GM12873 (cell line): ENCODE measurements around the gene SMIM27.

Source experiments
- TF ChIP-seq, protein P1 (sequence below): IDR thresholded peaks from 2 replicates; pipeline ENCODE4 v1.5.1; 2012; ENCODE audit warnings: low read depth, mild to moderate bottlenecking, moderate library complexity, low read length, control low read depth; ENCODE audit not compliant: insufficient read depth; ENCODE audit errors: missing control alignments

Gene SMIM27

DNA sequence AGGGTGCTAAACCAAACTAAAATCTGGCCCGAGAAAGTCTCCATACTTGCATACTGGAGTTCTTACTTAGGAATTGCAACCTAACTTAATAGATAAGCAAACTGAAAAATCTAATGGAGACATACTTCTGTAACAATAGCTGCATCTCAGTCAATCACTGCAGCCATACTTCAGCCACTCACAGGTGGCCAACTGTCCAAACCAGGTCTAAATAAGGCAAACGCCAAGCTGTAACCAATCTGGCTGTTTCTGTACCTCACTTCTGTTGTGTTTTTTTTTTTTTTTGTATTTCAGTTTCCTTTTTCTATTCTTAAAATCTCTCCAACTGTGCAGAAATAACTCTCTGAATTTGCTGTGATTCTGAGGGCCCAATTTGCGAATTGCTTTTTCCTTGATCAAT lies 25.2 kb downstream of the SMIM27 start:
- TF ChIP-seq, protein P1, sequence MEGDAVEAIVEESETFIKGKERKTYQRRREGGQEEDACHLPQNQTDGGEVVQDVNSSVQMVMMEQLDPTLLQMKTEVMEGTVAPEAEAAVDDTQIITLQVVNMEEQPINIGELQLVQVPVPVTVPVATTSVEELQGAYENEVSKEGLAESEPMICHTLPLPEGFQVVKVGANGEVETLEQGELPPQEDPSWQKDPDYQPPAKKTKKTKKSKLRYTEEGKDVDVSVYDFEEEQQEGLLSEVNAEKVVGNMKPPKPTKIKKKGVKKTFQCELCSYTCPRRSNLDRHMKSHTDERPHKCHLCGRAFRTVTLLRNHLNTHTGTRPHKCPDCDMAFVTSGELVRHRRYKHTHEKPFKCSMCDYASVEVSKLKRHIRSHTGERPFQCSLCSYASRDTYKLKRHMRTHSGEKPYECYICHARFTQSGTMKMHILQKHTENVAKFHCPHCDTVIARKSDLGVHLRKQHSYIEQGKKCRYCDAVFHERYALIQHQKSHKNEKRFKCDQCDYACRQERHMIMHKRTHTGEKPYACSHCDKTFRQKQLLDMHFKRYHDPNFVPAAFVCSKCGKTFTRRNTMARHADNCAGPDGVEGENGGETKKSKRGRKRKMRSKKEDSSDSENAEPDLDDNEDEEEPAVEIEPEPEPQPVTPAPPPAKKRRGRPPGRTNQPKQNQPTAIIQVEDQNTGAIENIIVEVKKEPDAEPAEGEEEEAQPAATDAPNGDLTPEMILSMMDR: no peak

GRCh38 chr9:32578976-32579375 lies 26.8 kb downstream of the SMIM27 start:
- TF ChIP-seq, protein P1: no peak

DNA sequence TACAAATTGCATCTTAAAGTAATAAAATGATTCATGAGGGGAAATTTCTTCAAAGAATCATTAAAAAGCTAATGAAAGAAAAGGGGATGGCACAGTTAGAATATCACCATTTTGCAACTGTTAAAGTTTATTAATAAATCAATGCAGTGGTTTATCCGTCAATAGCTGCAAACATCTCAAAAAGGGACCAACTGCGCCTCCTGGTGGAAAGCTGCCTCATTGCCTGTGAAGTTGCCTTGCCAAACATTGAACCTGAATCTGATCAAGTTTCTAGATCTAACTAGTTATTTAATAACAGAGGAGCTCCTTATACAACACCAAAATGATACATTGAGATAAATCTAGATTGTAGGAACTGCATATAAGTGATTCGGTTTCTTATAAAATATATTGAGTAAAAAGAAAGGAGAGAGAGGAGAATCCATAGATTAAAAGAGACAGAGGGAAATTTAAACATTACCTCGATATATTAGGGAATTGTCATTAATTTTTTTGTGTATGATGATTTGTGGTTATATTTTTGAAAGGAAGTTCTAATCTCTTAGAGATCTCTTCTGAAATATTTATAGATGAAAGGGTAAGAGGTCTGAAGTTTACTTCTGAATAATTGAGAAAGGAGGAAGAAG lies 27.7 kb downstream of the SMIM27 start:
- TF ChIP-seq, protein P1: peak; percentile 90

DNA sequence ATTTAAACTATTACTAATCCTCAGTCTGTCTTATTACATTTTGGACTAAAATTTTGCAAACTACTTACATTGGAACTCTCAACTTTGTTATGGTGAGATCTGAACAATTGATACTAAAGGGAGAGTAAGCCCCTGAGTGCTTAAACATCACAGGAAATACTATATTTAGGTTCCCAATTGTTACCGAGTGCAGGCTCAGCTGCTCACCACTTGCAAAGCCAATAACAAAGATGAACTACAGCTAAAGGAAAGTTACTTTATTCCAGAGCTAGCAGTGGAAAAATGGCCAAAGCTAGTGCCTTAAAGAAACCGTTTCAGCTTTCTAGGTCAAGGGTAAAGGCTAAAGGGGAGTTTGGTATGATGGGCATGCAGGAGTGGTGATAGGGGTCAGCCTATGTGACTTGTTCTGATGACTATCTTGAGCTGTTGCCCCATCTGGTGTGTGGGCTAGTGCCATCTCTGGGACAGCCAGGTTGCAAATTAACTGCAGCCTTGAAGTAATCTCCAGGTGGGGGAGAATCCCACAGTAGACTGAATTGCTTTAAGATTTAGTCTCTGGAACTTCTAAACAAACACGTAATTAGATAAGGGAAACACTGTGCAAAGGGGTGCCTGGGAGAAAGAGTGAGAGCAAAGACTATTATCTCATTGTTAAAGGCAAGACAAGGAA lies 28.6 kb downstream of the SMIM27 start:
- TF ChIP-seq, protein P1: peak; percentile 3

- TF ChIP-seq, protein P1: peak; percentile 64
Measured at GRCh38 chr9:32581512-32582143, 29.5 kb downstream of the SMIM27 start.

GRCh38 chr9:32584784-32585183 lies 32.7 kb downstream of the SMIM27 start:
- TF ChIP-seq, protein P1: no peak

GRCh38 chr9:32587901-32588300 lies 35.8 kb downstream of the SMIM27 start:
- TF ChIP-seq, protein P1: peak; percentile 20
